ENCODE measurements around the gene GRB14. TPM values are rescaled to one million over a fixed set of nuclear protein-coding genes. Genes with fewer than 3 reads are reported as not detected.

GRB14 gene
- total and polyA plus RNA-seq, 2 of the 13 experiments (the other 11 are each of a cell fraction or from before 2014, with no cell fraction given) = 4.6 to 5.8 TPM

GRCh38 chr2:164567335-164567989 lies 53.8 kb downstream of the GRB14 start (continued):
- TF ChIP-seq ZBTB4 (CRISPR knock-in tag; IDR thresholded peaks at IDR 0.05; ENCODE audit: borderline replicate concordance) = no peak
- no peak for TF ChIP-seq ZNF264 (CRISPR knock-in tag; IDR thresholded peaks at IDR 0.05)
- TF ChIP-seq RNF2 (conservative IDR thresholded peaks at IDR 0.05; ENCODE audit: low read depth) = no peak
- no peak for TF ChIP-seq CREM (IDR thresholded peaks at IDR 0.05)
- TF ChIP-seq CREM (CRISPR knock-in tag; IDR thresholded peaks at IDR 0.05) = no peak
- TF ChIP-seq ZNF670 (CRISPR knock-in tag; IDR thresholded peaks at IDR 0.05; ENCODE audit: borderline replicate concordance) = no peak
- no peak for TF ChIP-seq STAT5B (CRISPR knock-in tag; IDR thresholded peaks at IDR 0.05)
- no peak for TF ChIP-seq JDP2 (CRISPR knock-in tag; IDR thresholded peaks at IDR 0.05; ENCODE audit: borderline replicate concordance)
- TF ChIP-seq ZGPAT (CRISPR knock-in tag; IDR thresholded peaks at IDR 0.05) = no peak
- peak; percentile 9; the same call in 1 of the 2 replicates for TF ChIP-seq ARID3A (IDR thresholded peaks at IDR 0.05; ENCODE audit: low read depth, low read length)
- TF ChIP-seq ZNF652 (CRISPR knock-in tag; IDR thresholded peaks at IDR 0.05; ENCODE audit: borderline replicate concordance, low read depth) = peak; percentile 36; the same call in 1 of the 2 replicates
- no peak for TF ChIP-seq ZNF772 (CRISPR knock-in tag; IDR thresholded peaks at IDR 0.05)
- no peak for TF ChIP-seq GPBP1L1 (CRISPR knock-in tag; IDR thresholded peaks at IDR 0.05)
- no peak for TF ChIP-seq ZNF362 (CRISPR knock-in tag; IDR thresholded peaks at IDR 0.05; ENCODE audit: borderline replicate concordance)
- no peak; the same call in 1 of the 2 replicates for TF ChIP-seq ARID5B (CRISPR knock-in tag; IDR thresholded peaks at IDR 0.05)
